CD4-positive, CD25-positive, alpha-beta regulatory T cell (primary cell): Measurements from ENCODE around the gene PFDN4. TPM values are rescaled to one million over a fixed set of nuclear protein-coding genes. Genes with fewer than 3 reads are reported as not detected.

Source experiments
- ATAC-seq, 2 donors: fragments of 150-1000 bp; cut with Tn5 transposase; one replicate each; pipeline ENCODE4 v1.10.0; 2021; ENCODE audit warnings: low read depth in 2 of 2, moderate number of reproducible peaks in 2 of 2, moderate library complexity in 1 of 2
- DNase-seq, 3 donors: peaks; one replicate each; pipeline versions ENCODE4 v3.0.0 to v3.0.0-alpha.2; 2012 to 2022; ENCODE audit warnings: mixed read lengths in 1 of 3
- H3K27ac ChIP-seq: one replicate; pipeline ENCODE4 v1.7.0; 2013; ENCODE audit warnings: mild to moderate bottlenecking, low read length; ENCODE audit not compliant: insufficient read depth, poor library complexity, severe bottlenecking
- H3K27me3 ChIP-seq: one replicate; pipeline ENCODE4 v1.7.0; 2013; ENCODE audit warnings: low read length; ENCODE audit not compliant: control insufficient read depth, insufficient read depth
- H3K36me3 ChIP-seq: one replicate; pipeline ENCODE4 v1.7.0; 2013; ENCODE audit warnings: mild to moderate bottlenecking, low read length, moderate library complexity; ENCODE audit not compliant: control insufficient read depth, insufficient read depth
- H3K4me1 ChIP-seq: 2 replicates; pipeline ENCODE4 v1.7.0; 2013; ENCODE audit warnings: mild to moderate bottlenecking, low read length; ENCODE audit not compliant: insufficient read depth, control insufficient read depth, poor library complexity, severe bottlenecking
- H3K4me3 ChIP-seq: one replicate; pipeline ENCODE4 v1.7.0; 2013; ENCODE audit warnings: low read depth, mild to moderate bottlenecking, low read length, moderate library complexity
- H3K9me3 ChIP-seq, 2 experiments: 1 replicate in 1 of 2; 2 replicates in 1 of 2; pipeline ENCODE4 v1.7.0; 2013; ENCODE audit warnings: low read length in 2 of 2, mild to moderate bottlenecking in 1 of 2, moderate library complexity in 1 of 2; ENCODE audit not compliant: control insufficient read depth in 2 of 2
- H3K27ac Mint-ChIP-seq, 3 donors: one replicate each; pipeline ENCODE4 v1.8.0; 2020 to 2022; ENCODE audit warnings: mild to moderate bottlenecking in 3 of 3, mixed read lengths in 3 of 3, moderate library complexity in 2 of 3
- H3K27me3 Mint-ChIP-seq: one replicate; pipeline ENCODE4 v1.8.0; 2022; ENCODE audit warnings: mild to moderate bottlenecking, mixed read lengths
- H3K36me3 Mint-ChIP-seq: one replicate; pipeline ENCODE4 v1.8.0; 2020; ENCODE audit warnings: mixed read lengths
- H3K4me1 Mint-ChIP-seq, 4 donors: one replicate each; pipeline ENCODE4 v1.8.0; 2020 to 2022; ENCODE audit warnings: mixed read lengths in 4 of 4, mild to moderate bottlenecking in 1 of 4
- H3K4me3 Mint-ChIP-seq, 4 donors: one replicate each; pipeline ENCODE4 v1.8.0; 2020 to 2022; ENCODE audit warnings: mild to moderate bottlenecking in 4 of 4, mixed read lengths in 4 of 4, moderate library complexity in 3 of 4
- H3K9me3 Mint-ChIP-seq, 7 donors: one replicate each; pipeline ENCODE4 v1.8.0; 2020 to 2022; ENCODE audit warnings: mixed read lengths in 7 of 7, mild to moderate bottlenecking in 3 of 7, moderate library complexity in 2 of 7
- polyA plus RNA-seq, 4 donors: library from polyadenylated mRNA; unstranded; fragments of 300-500 nt; fragmentation: Illumina TruSeq; gene quantifications; one replicate each; pipeline ENCODE4 v1.2.3, GENCODE V29; 2021
- total RNA-seq: library from RNA; stranded (reverse); gene quantifications from one replicate; pipeline ENCODE4 v1.2.3, GENCODE V29; 2022

The PFDN4 gene
- total and polyA plus RNA-seq, 5 donors from 2014 or later = 28.6 to 94.6 (median 74.8) TPM

DNA sequence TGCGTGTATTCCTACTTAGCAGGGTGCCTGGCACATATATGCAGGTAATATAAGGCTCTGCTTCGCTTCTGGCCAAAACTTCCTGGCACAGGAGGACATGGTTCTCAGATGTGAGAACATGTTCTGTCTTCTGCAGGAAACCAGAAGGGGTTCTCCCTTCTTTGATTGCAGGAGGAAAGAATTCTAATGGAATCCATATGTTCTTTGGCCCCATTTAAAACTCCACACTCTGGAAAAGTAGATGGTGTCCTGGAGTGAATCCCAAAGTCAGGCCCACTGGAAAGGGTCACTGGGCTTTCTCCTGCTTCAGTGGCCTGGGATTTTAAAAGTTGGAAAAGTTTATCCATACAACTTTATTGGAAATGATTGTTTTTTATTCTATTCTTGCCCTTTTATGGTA lies 17.7 kb upstream of the PFDN4 start:
- Mint-ChIP-seq H3K27ac (peak overlapping the region in 1 of 3 donors; percentile 23), H3K9me3 (no peaks in the 10 kb centered on the region), H3K4me3 (no peak overlapping the region), H3K4me1 (no peaks in the 10 kb centered on the region), H3K27me3 (peaks cover 9% of the 10 kb centered on the region), H3K36me3 (no peaks in the 10 kb centered on the region)
- ATAC-seq (no peak), DNase-seq (no peak)
- Histone ChIP-seq H3K4me3 (no peak overlapping the region), H3K27ac (no peak overlapping the region), H3K4me1 (no peaks in the 10 kb centered on the region), H3K9me3 (no peaks in the 10 kb centered on the region), H3K36me3 (no peaks in the 10 kb centered on the region), H3K27me3 (peaks cover 8% of the 10 kb centered on the region)

DNA sequence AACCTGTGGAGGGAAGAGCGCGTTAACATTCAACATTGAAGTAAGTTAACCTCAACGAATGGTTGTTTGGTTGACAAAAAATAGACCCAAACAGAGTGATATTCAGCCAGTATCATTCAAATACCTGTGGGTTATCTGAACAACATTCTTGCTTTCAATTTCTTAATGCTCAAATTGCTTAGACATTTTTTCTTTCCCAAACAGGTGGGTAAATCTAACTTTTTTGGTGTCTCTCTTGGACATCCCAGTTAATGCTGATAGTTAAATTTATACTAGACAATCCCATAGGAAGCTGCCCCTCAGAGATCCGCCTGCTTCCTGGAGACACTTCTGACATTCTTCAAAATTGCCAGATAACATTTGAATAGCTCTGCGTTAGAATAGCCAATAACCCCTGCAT lies 14.1 kb upstream of the PFDN4 start:
- H3K27ac Mint-ChIP-seq = no peak overlapping the region
- Histone ChIP-seq H3K27ac (no peak overlapping the region), H3K4me1 (no peaks in the 10 kb centered on the region), H3K4me3 (no peak overlapping the region), H3K27me3 (peaks cover 8% of the 10 kb centered on the region), H3K36me3 (no peaks in the 10 kb centered on the region), H3K9me3 (no peaks in the 10 kb centered on the region)
- ATAC-seq (no peak), DNase-seq (no peak)
- H3K9me3 Mint-ChIP-seq = no peaks in the 10 kb centered on the region
- H3K27me3 Mint-ChIP-seq = peaks cover 9% of the 10 kb centered on the region
- no peaks in the 10 kb centered on the region for H3K4me1 Mint-ChIP-seq
- H3K36me3 Mint-ChIP-seq = no peaks in the 10 kb centered on the region
- H3K4me3 Mint-ChIP-seq = no peak overlapping the region

DNA sequence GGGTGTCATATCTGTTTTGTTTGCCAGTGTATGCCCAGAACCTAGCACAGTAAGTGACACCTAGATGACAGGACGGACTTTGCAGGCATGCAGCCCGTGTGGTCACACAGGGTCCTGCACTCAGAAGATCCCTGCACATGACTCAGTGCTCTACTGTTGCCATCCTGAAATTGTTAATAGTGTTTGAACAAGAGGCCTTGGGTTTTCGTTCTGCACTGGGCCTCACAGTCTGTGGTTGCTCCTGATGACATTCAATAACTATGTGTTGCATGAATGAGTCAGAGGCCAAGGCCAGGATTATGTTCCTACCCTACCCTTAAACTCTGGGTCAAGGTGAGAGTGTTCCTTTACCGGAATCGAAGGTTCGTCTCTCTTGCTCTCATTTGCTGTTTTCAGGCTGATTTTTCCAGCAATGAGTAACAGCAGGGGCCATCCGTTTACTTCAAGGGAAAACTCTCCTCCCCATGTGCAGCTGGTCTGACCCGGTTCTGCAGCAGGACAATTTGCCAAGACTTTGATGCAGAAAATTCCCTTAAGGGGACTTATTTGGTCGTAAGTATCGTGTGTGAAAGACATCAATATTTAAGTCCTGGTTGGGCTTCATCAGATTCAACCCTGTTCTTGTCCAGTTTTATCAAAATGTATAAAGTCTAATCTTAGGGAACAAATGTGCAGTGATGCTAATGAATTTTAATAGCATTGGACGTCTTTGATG lies 13.0 kb upstream of the PFDN4 start:
- H3K27ac Mint-ChIP-seq = no peak overlapping the region
- Histone ChIP-seq H3K27ac (no peak overlapping the region), H3K9me3 (no peaks in the 10 kb centered on the region), H3K36me3 (no peaks in the 10 kb centered on the region), H3K4me1 (no peaks in the 10 kb centered on the region), H3K27me3 (peaks cover 8% of the 10 kb centered on the region), H3K4me3 (no peak overlapping the region)
- no peak overlapping the region for H3K4me3 Mint-ChIP-seq
- no peaks in the 10 kb centered on the region for H3K36me3 Mint-ChIP-seq
- no peaks in the 10 kb centered on the region for H3K4me1 Mint-ChIP-seq
- H3K27me3 Mint-ChIP-seq = peaks cover 20% of the 10 kb centered on the region
- no peak for ATAC-seq
- no peak for DNase-seq
- H3K9me3 Mint-ChIP-seq = no peaks in the 10 kb centered on the region

DNA sequence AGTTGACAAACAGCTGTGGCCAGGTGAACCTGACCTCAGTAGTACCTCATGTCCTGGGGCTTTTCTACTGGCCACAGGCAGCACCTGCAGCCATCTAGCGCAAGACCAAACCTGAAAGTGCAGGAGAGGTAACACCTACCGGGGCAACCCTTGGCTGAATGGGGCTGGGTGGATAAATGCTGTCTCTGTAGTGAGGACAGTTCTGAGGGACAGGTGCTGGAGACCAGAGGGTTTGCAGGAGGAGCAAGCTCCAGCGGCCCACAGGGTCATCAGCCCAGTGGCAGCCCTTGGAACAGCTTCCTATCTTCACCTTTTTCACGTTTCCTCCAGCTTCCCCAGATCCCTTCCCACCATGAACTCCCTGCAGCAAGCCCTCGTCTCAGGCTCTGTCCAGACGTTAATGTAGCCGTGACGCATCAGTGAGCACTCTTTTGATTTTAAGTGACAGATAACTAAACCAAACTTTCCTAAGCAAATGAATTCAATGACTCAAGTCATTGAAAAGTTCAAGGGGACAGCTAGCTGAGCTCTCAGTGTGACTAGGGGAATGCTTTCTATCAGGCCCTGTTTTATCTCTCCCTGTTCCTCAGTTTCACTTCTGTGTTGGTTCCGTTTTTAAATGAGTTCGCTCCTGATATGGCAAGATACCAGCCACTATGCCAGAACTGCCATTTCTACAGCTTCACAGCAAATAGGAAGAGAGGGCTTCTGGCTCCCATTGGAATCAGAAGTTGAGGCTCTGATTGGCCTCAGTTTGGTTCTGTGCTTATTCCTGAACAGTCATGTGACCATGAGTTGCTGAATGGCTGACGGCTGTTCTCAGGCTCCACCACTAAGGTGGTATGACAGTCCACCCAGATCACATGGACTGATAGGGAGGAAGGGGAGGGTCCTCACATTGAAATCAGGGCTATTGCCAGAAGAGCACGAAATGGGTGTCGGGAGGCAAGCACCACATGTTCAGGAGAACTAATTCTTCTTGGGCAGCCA lies 12.1 kb upstream of the PFDN4 start:
- Mint-ChIP-seq H3K9me3 (no peaks in the 10 kb centered on the region), H3K36me3 (no peaks in the 10 kb centered on the region), H3K4me3 (no peak overlapping the region), H3K27ac (peak overlapping the region in 1 of 3 donors; percentile 86), H3K27me3 (peaks cover 21% of the 10 kb centered on the region), H3K4me1 (no peaks in the 10 kb centered on the region)
- DNase-seq (no peak), ATAC-seq (no peak)
- H3K4me3 ChIP-seq = no peak overlapping the region
- no peaks in the 10 kb centered on the region for H3K36me3 ChIP-seq
- H3K4me1 ChIP-seq = no peaks in the 10 kb centered on the region
- H3K9me3 ChIP-seq = no peaks in the 10 kb centered on the region
- peaks cover 10% of the 10 kb centered on the region for H3K27me3 ChIP-seq
- no peak overlapping the region for H3K27ac ChIP-seq

DNA sequence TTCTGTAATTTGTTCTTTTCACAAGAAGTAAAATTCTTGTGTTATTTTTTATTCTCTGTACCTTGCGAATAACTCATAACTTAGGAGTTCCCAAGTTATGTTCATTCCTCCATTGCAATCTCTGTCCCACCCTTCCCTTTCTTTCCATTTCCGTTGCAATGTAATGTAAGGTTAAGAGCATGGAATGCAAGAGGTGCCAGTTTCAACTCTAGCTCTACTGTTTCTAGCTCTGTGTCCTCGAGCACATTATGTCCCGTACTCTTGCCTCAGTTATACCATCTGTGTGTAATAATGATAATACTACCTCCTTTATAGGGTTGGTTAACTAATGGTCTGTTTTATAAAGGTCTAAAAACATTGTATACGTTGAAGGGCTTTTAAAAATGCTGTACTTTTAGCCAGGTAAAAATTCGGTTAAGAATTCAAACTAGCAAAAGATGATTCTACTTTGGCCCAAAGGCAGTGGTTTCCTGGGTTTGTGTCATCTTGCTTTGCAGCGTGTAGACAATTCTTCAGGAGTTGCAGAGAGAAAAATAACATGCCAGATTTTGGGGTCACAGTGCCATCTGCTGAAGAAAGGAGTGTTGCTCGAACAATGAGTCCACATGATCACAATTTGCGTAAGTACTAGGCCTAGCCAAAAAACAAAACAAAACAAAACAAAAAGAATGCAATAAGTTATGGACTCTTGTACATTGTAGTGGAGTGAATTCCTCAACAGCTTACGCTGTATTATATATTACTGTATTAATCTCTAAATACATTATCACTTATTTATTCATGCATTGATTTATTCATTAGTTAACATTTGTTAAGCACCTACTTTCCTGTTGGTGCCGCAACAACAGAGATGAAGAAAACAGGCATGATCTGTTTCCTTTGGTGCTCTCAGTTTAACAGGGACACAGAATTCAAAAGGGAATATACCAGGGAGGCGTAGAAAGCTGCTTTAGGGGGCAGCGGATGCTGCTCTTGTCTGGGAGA lies 10.0 kb upstream of the PFDN4 start:
- Mint-ChIP-seq H3K9me3 (no peaks in the 10 kb centered on the region), H3K4me1 (no peaks in the 10 kb centered on the region), H3K4me3 (no peak overlapping the region), H3K27ac (no peak overlapping the region), H3K27me3 (peaks cover 21% of the 10 kb centered on the region), H3K36me3 (no peaks in the 10 kb centered on the region)
- Histone ChIP-seq H3K36me3 (no peaks in the 10 kb centered on the region), H3K27me3 (peaks cover 10% of the 10 kb centered on the region), H3K27ac (no peak overlapping the region), H3K4me1 (no peaks in the 10 kb centered on the region), H3K4me3 (no peak overlapping the region), H3K9me3 (no peaks in the 10 kb centered on the region)
- ATAC-seq (no peak), DNase-seq (no peak)

DNA sequence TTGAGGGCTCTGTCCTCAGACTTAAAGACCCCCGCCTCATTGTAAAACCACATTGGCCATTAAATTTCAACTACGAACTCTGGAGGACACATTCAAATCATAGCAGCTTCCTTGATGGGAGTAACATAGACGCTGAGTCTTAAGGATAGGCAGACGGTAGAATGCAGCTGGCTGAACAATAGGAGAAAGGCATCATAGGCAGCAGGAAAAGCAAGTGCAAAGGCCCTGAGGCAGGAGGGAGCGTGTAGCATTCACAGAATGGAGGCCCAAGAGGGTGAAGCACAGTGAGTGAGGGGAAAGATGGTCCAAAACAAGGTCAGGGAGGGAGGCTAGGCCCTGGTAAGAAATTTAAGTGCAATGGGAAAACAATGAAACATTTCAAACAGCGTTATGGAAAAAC lies 8.6 kb upstream of the PFDN4 start:
- Mint-ChIP-seq H3K4me1 (no peaks in the 10 kb centered on the region), H3K36me3 (no peaks in the 10 kb centered on the region), H3K27ac (peak overlapping the region in 1 of 3 donors; percentile 44), H3K27me3 (peaks cover 21% of the 10 kb centered on the region), H3K4me3 (no peak overlapping the region), H3K9me3 (no peaks in the 10 kb centered on the region)
- no peak for ATAC-seq
- peaks cover 6% of the 10 kb centered on the region for H3K27me3 ChIP-seq
- no peaks in the 10 kb centered on the region for H3K4me1 ChIP-seq
- no peak overlapping the region for H3K4me3 ChIP-seq
- H3K9me3 ChIP-seq = no peaks in the 10 kb centered on the region
- no peaks in the 10 kb centered on the region for H3K36me3 ChIP-seq
- no peak overlapping the region for H3K27ac ChIP-seq
- no peak for DNase-seq

DNA sequence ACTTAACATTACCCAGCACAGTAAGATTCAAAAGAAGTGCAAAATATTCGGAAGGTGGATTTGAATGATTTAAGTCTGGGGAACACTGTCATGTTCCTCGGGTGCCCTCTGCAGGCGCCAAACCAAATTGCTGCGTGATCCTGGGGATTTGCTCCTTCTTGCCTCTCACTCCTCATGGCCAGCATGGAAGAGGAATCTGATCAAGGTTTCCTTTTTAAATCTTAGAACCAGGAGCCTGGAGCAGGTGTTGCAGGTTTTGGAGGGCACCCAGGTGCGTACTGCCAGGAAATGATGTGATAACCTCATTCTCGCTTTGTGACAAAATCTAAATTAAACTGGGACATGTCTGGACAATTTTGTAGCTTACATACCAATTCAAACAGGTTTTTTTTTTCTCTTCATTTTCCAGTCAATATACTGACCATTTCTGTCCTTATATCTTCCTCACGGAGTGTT lies 8.1 kb upstream of the PFDN4 start:
- H3K36me3 Mint-ChIP-seq = no peaks in the 10 kb centered on the region
- no peaks in the 10 kb centered on the region for H3K4me1 ChIP-seq
- H3K27ac ChIP-seq = no peak overlapping the region
- no peaks in the 10 kb centered on the region for H3K36me3 ChIP-seq
- DNase-seq (peak; percentile 40 to 71 (median 55)), ATAC-seq (peak in 1 of 2 donors; percentile 45)
- no peaks in the 10 kb centered on the region for H3K4me1 Mint-ChIP-seq
- peaks cover 6% of the 10 kb centered on the region for H3K27me3 ChIP-seq
- H3K9me3 ChIP-seq = no peaks in the 10 kb centered on the region
- H3K4me3 ChIP-seq = no peak overlapping the region
- H3K27me3 Mint-ChIP-seq = peaks cover 21% of the 10 kb centered on the region
- H3K27ac Mint-ChIP-seq = no peak overlapping the region
- H3K9me3 Mint-ChIP-seq = no peaks in the 10 kb centered on the region
- H3K4me3 Mint-ChIP-seq = no peak overlapping the region
